IMR-90 (cell line): Measurements from ENCODE around the gene LBH. TPM values are rescaled to one million over a fixed set of nuclear protein-coding genes. Genes with fewer than 3 reads are reported as not detected.
A peak's percentile ranks its signal among the peaks of the same experiment; 100 is the strongest.

ENCODE experiments used
- ATAC-seq: fragments of 200-7000 bp; cut with Tn5 transposase; 2 replicates; pipeline ENCODE4 v1.9.1; 2020; ENCODE audit warnings: low read depth, mild to moderate bottlenecking, moderate library complexity
- BruUV-seq: library from RNA; stranded (reverse); fragments of 400-500 nt; replicated peaks from 2 replicates; lab custom pipeline; 2021; lab: Mats Ljungman, UMichigan
- CTCF ChIA-PET: fragments of 300-600 bp; formaldehyde crosslinking; extraction: SDS; loops from one replicate; lab custom pipeline; 2021; ENCODE audit warnings: antibody characterized with exemption; lab: Yijun Ruan, JAX
- POLR2A ChIA-PET: fragments of 300-600 bp; sonication (Branson Sonifier 250); formaldehyde crosslinking; loops from one replicate; lab custom pipeline; 2022; ENCODE audit warnings: antibody characterized with exemption; ENCODE audit not compliant: unreplicated experiment; lab: Charles Lee
- DNase-seq: peaks from one replicate; pipeline ENCODE4 v3.0.0; 2013
- H2AFZ ChIP-seq: replicated peaks from 2 replicates; pipeline ENCODE3; 2013; ENCODE audit warnings: low read length, mild to moderate bottlenecking; ENCODE audit not compliant: poor library complexity
- H2AK5ac ChIP-seq: 2 replicates; pipeline ENCODE4 v1.6.1; 2013; ENCODE audit warnings: low read depth, low read length, inconsistent platforms
- H2AK9ac ChIP-seq: replicated peaks from 2 replicates; pipeline ENCODE3; 2013; ENCODE audit warnings: mild to moderate bottlenecking, low read depth, low read length, moderate library complexity; ENCODE audit not compliant: poor library complexity
- H2BK120ac ChIP-seq: 2 replicates; pipeline ENCODE4 v1.6.1; 2013; ENCODE audit warnings: low read depth, low read length, inconsistent platforms
- H2BK15ac ChIP-seq: 3 replicates; pipeline ENCODE4 v1.6.1; 2013; ENCODE audit warnings: low read depth, low read length, inconsistent platforms
- H2BK20ac ChIP-seq: 2 replicates; pipeline ENCODE4 v1.6.1; 2013; ENCODE audit warnings: low read depth, mild to moderate bottlenecking, inconsistent platforms, low read length, moderate library complexity
- H2BK5ac ChIP-seq: 2 replicates; pipeline ENCODE4 v1.6.1; 2013; ENCODE audit warnings: mild to moderate bottlenecking, low read depth, low read length, inconsistent platforms; ENCODE audit not compliant: poor library complexity, severe bottlenecking
- H3K14ac ChIP-seq: replicated peaks from 2 replicates; pipeline ENCODE4 v1.6.1; 2013; ENCODE audit warnings: low read depth, low read length, inconsistent platforms
- H3K18ac ChIP-seq: 2 replicates; pipeline ENCODE4 v1.6.1; 2013; ENCODE audit warnings: low read depth, low read length, control low read depth
- H3K23ac ChIP-seq: 2 replicates; pipeline ENCODE4 v1.6.1; 2013; ENCODE audit warnings: low read depth, low read length, inconsistent platforms
- H3K27ac ChIP-seq: 2 replicates; pipeline ENCODE4 v1.5.1; 2013; ENCODE audit warnings: mild to moderate bottlenecking, control low read depth, low read length; ENCODE audit not compliant: insufficient read depth
- H3K27me3 ChIP-seq: 2 replicates; pipeline ENCODE4 v1.6.1; 2013; ENCODE audit warnings: low read length; ENCODE audit not compliant: control insufficient read depth, insufficient read depth
- H3K36me3 ChIP-seq: 2 replicates; pipeline ENCODE4 v1.6.1; 2013; ENCODE audit warnings: low read length, mixed read lengths; ENCODE audit not compliant: control insufficient read depth, insufficient read depth
- H3K4ac ChIP-seq: 2 replicates; pipeline ENCODE4 v1.6.1; 2013; ENCODE audit warnings: low read depth, low read length, inconsistent platforms
- H3K4me1 ChIP-seq: 2 replicates; pipeline ENCODE4 v1.6.1; 2013; ENCODE audit warnings: low read length, mixed read lengths; ENCODE audit not compliant: control insufficient read depth, insufficient read depth
- H3K4me2 ChIP-seq: 2 replicates; pipeline ENCODE4 v1.6.1; 2013; ENCODE audit warnings: low read depth, mild to moderate bottlenecking, control low read depth, low read length, moderate library complexity
- H3K4me3 ChIP-seq: 2 replicates; pipeline ENCODE4 v1.5.1; 2013; ENCODE audit warnings: low read depth, mild to moderate bottlenecking, control low read depth, low read length, moderate library complexity; ENCODE audit not compliant: insufficient read depth
- H3K56ac ChIP-seq: 2 replicates; pipeline ENCODE4 v1.6.1; 2013; ENCODE audit warnings: low read length, inconsistent platforms; ENCODE audit not compliant: insufficient read depth; ENCODE audit errors: extremely low read depth
- H3K79me1 ChIP-seq, 2 experiments: 2 replicates each; pipeline ENCODE4 v1.6.1; 2013; ENCODE audit warnings: low read length in 2 of 2, inconsistent platforms in 1 of 2, low read depth in 1 of 2
- H3K9ac ChIP-seq: 2 replicates; pipeline ENCODE4 v1.6.1; 2013; ENCODE audit warnings: low read depth, low read length, control low read depth
- H3K9me1 ChIP-seq: 2 replicates; pipeline ENCODE4 v1.6.1; 2013; ENCODE audit warnings: low read length, inconsistent platforms; ENCODE audit not compliant: insufficient read depth
- H3K9me3 ChIP-seq: 2 replicates; pipeline ENCODE4 v1.6.1; 2013; ENCODE audit warnings: low read length; ENCODE audit not compliant: control insufficient read depth, insufficient read depth
- H4K20me1 ChIP-seq: 2 replicates; pipeline ENCODE4 v1.6.1; 2013; ENCODE audit warnings: low read length, inconsistent platforms; ENCODE audit not compliant: insufficient read depth
- H4K5ac ChIP-seq: 2 replicates; pipeline ENCODE4 v1.6.1; 2013; ENCODE audit warnings: mild to moderate bottlenecking, low read depth, low read length, control low read depth
- H4K8ac ChIP-seq, 2 experiments: 2 replicates each; pipeline ENCODE4 v1.6.1; 2013; ENCODE audit warnings: low read depth in 2 of 2, low read length in 2 of 2, control low read depth in 1 of 2, inconsistent platforms in 1 of 2
- H4K91ac ChIP-seq: 2 replicates; pipeline ENCODE4 v1.6.1; 2013; ENCODE audit warnings: low read depth, low read length, inconsistent platforms; ENCODE audit not compliant: insufficient read depth
- BHLHE40 ChIP-seq: fragments of 150-350 bp; IDR thresholded peaks from 2 replicates; pipeline ENCODE4 v1.6.1; 2016; ENCODE audit warnings: mild to moderate bottlenecking, low read depth, low read length
- CEBPB ChIP-seq: IDR thresholded peaks from 2 replicates; pipeline ENCODE4 v1.6.1; 2012; ENCODE audit warnings: low read depth, low read length, improper control_type of control experiment
- CHD1 ChIP-seq: IDR thresholded peaks from 2 replicates; pipeline ENCODE4 v1.6.1; 2012; ENCODE audit warnings: low read depth, low read length, improper control_type of control experiment
- CTCF ChIP-seq: conservative IDR thresholded peaks from 2 replicates; pipeline ENCODE4 v1.5.1; 2012; ENCODE audit warnings: mild to moderate bottlenecking, low read depth, low read length, improper control_type of control experiment
- MAFK ChIP-seq: IDR thresholded peaks from 2 replicates; pipeline ENCODE4 v1.6.1; 2012; ENCODE audit warnings: low read depth, low read length, improper control_type of control experiment
- MXI1 ChIP-seq: IDR thresholded peaks from 2 replicates; pipeline ENCODE4 v1.6.1; 2012; ENCODE audit warnings: low read depth, mild to moderate bottlenecking, low read length, moderate library complexity, borderline replicate concordance
- NFE2L2 ChIP-seq: fragments of 150-350 bp; IDR thresholded peaks from 2 replicates; pipeline ENCODE4 v1.6.1; 2016; ENCODE audit warnings: low read depth, mild to moderate bottlenecking, low read length
- RFX5 ChIP-seq: IDR thresholded peaks from 2 replicates; pipeline ENCODE4 v1.8.0; 2012; ENCODE audit warnings: low read depth, mild to moderate bottlenecking, low read length, moderate library complexity
- USF2 ChIP-seq: fragments of 150-350 bp; IDR thresholded peaks from 2 replicates; pipeline ENCODE4 v1.6.1; 2017; ENCODE audit warnings: mild to moderate bottlenecking, antibody characterized with exemption, low read length, low read depth
- WGBS, 2 experiments: methylation state at CpG; one replicate each; pipeline versions ENCODE4 v1.1.5 to v1.1.7; 2013; ENCODE audit warnings: missing lambda C conversion rate in 2 of 2; ENCODE audit not compliant: insufficient read length in 1 of 2; ENCODE audit errors: extremely low coverage in 2 of 2; 5-methylcytosine and 5-hydroxymethylcytosine counted together
- dilution Hi-C: fragments of 300-500 bp; cut with HindIII; formaldehyde crosslinking; loops from one replicate; pipeline ENCODE4 v1.14.3; 2018; ENCODE audit warnings: low sequenced_read_pairs; ENCODE audit not compliant: unreplicated experiment
- in situ Hi-C: fragments of 300-500 bp; cut with MboI; formaldehyde crosslinking; loops from 3 replicates; pipeline ENCODE4 v1.14.3; 2019; ENCODE audit warnings: low sequenced_read_pairs, inconsistent platforms, mixed read lengths
- intact Hi-C: fragments of 100-400 bp; cut with micrococcal nuclease; formaldehyde crosslinking; loops from 2 replicates; pipeline ENCODE4 v1.10.0; 2022
- polyA plus RNA-seq, 3 experiments: library from polyadenylated mRNA; depleted of rRNA; stranded (reverse); fragments of >200 nt; gene quantifications; 2 replicates each; pipeline ENCODE4 v1.2.3, GENCODE V29; 2012; ENCODE audit warnings: low replicate concordance in 1 of 3
- total RNA-seq: library from RNA; depleted of rRNA; stranded (reverse); fragments of >200 nt; gene quantifications from 2 replicates; pipeline ENCODE4 v1.2.3, GENCODE V29; 2012

The LBH gene
- total and polyA plus RNA-seq, 2 of the 4 experiments (the other 2 are of a cell fraction) = 158 to 202 TPM

- POLR2A ChIA-PET = no interaction called here
- Histone ChIP-seq H3K56ac (no peak overlapping the region), H2BK120ac (peak overlapping the region; percentile 72), H2BK15ac (peak overlapping the region; percentile 94; the same call in 2 of the 3 replicates), H3K9me1 (peaks cover 18% of the 10 kb centered on the region), H2AK5ac (peak overlapping the region; percentile 90; the same call in 1 of the 2 replicates), H3K27me3 (no peaks in the 10 kb centered on the region), H2BK20ac (peak overlapping the region; percentile 75; the same call in 1 of the 2 replicates), H2AFZ (no peak overlapping the region), H3K4me1 (peaks cover 31% of the 10 kb centered on the region), H4K8ac (peak overlapping the region; percentile 34 to 54), H3K23ac (0 out of 2 replicates have a peak overlapping the region, but pooled peaks have one; percentile 44), H3K4ac (peak overlapping the region; percentile 55; the same call in 1 of the 2 replicates), H3K36me3 (no peaks in the 10 kb centered on the region), H3K4me3 (no peak overlapping the region), H2AK9ac (no peak overlapping the region), H4K5ac (peak overlapping the region; percentile 21; the same call in 1 of the 2 replicates), H2BK5ac (peak overlapping the region; percentile 98), H3K27ac (no peak overlapping the region), H4K20me1 (no peaks in the 10 kb centered on the region), H3K9ac (no peak overlapping the region; the same call in 1 of the 2 replicates), H3K4me2 (no peak overlapping the region), H3K18ac (peak overlapping the region; percentile 74; the same call in 1 of the 2 replicates), H3K14ac (peak overlapping the region; percentile 61), H3K9me3 (no peaks in the 10 kb centered on the region), H3K79me1 (peaks cover 3 to 19% of the 10 kb centered on the region in 2 experiments; a peak in 3 of 4 replicates), H4K91ac (peak overlapping the region; percentile 88)
- CTCF ChIA-PET = no interaction called here
- ATAC-seq (no peak), DNase-seq (no peak)
- dilution Hi-C loops = no loop called here
- intact Hi-C loops = loop anchor here (2.0 kb wide), 1 partner anchor 18 kb away; no protein-coding TSS in a partner anchor
- no peak for TF ChIP-seq CTCF
- no peak for TF ChIP-seq BHLHE40
- no peak for TF ChIP-seq NFE2L2
- no peak for TF ChIP-seq MXI1
- TF ChIP-seq MAFK = no peak
- no peak for TF ChIP-seq RFX5
- TF ChIP-seq CHD1 = no peak
- no peak for TF ChIP-seq CEBPB
- TF ChIP-seq USF2 = no peak
- no TSS peak for BruUV-seq
- in situ Hi-C loops = no loop called here
- no CpG with 5 or more reads among the region's 3 CpGs for WGBS, 2 experiments
These were observed 43.9 kb downstream of the LBH start for GRCh38 chr2:30275256-30275655.
